ENCODE data around the gene ZDHHC14.
"Not testable (repeated sequence)": the region's sequence is repeated elsewhere in the genome, so short reads cannot be mapped to it uniquely, and the experiment has no call there.

The ZDHHC14 gene

GRCh38 chr6:157464653-157465535 lies 83.9 kb downstream of the ZDHHC14 start:
- DNase-seq (ENCODE audit: low read depth), result no peak

GRCh38 chr6:157466342-157466648 lies 85.3 kb downstream of the ZDHHC14 start:
- DNase-seq (ENCODE audit: low read depth), result no peak

GRCh38 chr6:157467339-157467738 lies 86.3 kb downstream of the ZDHHC14 start:
- DNase-seq (ENCODE audit: low read depth), result not testable (repeated sequence)

GRCh38 chr6:157468054-157468453 lies 87.1 kb downstream of the ZDHHC14 start:
- DNase-seq (ENCODE audit: low read depth), result no peak

- DNase-seq (ENCODE audit: low read depth), result no peak
Measured at GRCh38 chr6:157468574-157468973, 87.6 kb downstream of the ZDHHC14 start.

GRCh38 chr6:157469378-157469777 lies 88.4 kb downstream of the ZDHHC14 start:
- DNase-seq (ENCODE audit: low read depth), result no peak

GRCh38 chr6:157471077-157471686 lies 90.2 kb downstream of the ZDHHC14 start:
- no peak for DNase-seq (ENCODE audit: low read depth)

GRCh38 chr6:157471895-157472686 lies 91.1 kb downstream of the ZDHHC14 start:
- DNase-seq (ENCODE audit: low read depth), result no peak

GRCh38 chr6:157476797-157477196 lies 95.8 kb downstream of the ZDHHC14 start:
- DNase-seq (ENCODE audit: low read depth), result no peak

- DNase-seq (ENCODE audit: low read depth), result no peak
Measured at GRCh38 chr6:157478926-157479325, 97.9 kb downstream of the ZDHHC14 start.

GRCh38 chr6:157479464-157480303 lies 98.7 kb downstream of the ZDHHC14 start:
- DNase-seq (ENCODE audit: low read depth), result no peak

- no peak for DNase-seq (ENCODE audit: low read depth)
Measured at GRCh38 chr6:157481189-157481864, 100.3 kb downstream of the ZDHHC14 start.

GRCh38 chr6:157481865-157482249 lies 100.9 kb downstream of the ZDHHC14 start:
- DNase-seq (ENCODE audit: low read depth), result no peak

GRCh38 chr6:157483770-157484169 lies 102.8 kb downstream of the ZDHHC14 start:
- no peak for DNase-seq (ENCODE audit: low read depth)

GRCh38 chr6:157484181-157484580 lies 103.2 kb downstream of the ZDHHC14 start:
- DNase-seq (ENCODE audit: low read depth), result no peak

- DNase-seq (ENCODE audit: low read depth), result no peak
Measured at GRCh38 chr6:157486572-157486971, 105.6 kb downstream of the ZDHHC14 start.

- DNase-seq (ENCODE audit: low read depth), result no peak
Measured at GRCh38 chr6:157487110-157487773, 106.3 kb downstream of the ZDHHC14 start.

GRCh38 chr6:157488058-157488457 lies 107.1 kb downstream of the ZDHHC14 start:
- DNase-seq (ENCODE audit: low read depth), result no peak

GRCh38 chr6:157488716-157489118 lies 107.7 kb downstream of the ZDHHC14 start:
- no peak for DNase-seq (ENCODE audit: low read depth)

- DNase-seq (ENCODE audit: low read depth), result no peak
Measured at GRCh38 chr6:157490611-157491269, 109.8 kb downstream of the ZDHHC14 start.
